GM10847 (cell line): Measurements from ENCODE around the gene ETHE1.

Source experiments
- POLR2A ChIP-seq: IDR thresholded peaks from 2 replicates; pipeline ENCODE4 v1.6.1; 2011; ENCODE audit not compliant: insufficient read length; ENCODE audit errors: extremely low read depth

Gene ETHE1

GRCh38 chr19:43560687-43561086 lies 33.7 kb upstream of the ETHE1 start:
- TF ChIP-seq POLR2A: no peak

- no peak for TF ChIP-seq POLR2A
These were observed 28.3 kb upstream of the ETHE1 start for GRCh38 chr19:43555185-43555770.

GRCh38 chr19:43554317-43554895 lies 27.4 kb upstream of the ETHE1 start:
- no peak for TF ChIP-seq POLR2A

GRCh38 chr19:43553656-43554055 lies 26.7 kb upstream of the ETHE1 start:
- TF ChIP-seq POLR2A: no peak

GRCh38 chr19:43552616-43553015 lies 25.6 kb upstream of the ETHE1 start:
- TF ChIP-seq POLR2A: no peak

GRCh38 chr19:43552198-43552450 lies 25.1 kb upstream of the ETHE1 start:
- no peak for TF ChIP-seq POLR2A

- TF ChIP-seq POLR2A: no peak
These were observed 24.6 kb upstream of the ETHE1 start for GRCh38 chr19:43551399-43552197.

- no peak for TF ChIP-seq POLR2A
These were observed 21.7 kb upstream of the ETHE1 start for GRCh38 chr19:43548706-43549105.

GRCh38 chr19:43546581-43546980 lies 19.6 kb upstream of the ETHE1 start:
- TF ChIP-seq POLR2A: no peak

GRCh38 chr19:43545981-43546380 lies 19.0 kb upstream of the ETHE1 start:
- TF ChIP-seq POLR2A: no peak

- TF ChIP-seq POLR2A: no peak
These were observed 18.3 kb upstream of the ETHE1 start for GRCh38 chr19:43545276-43545675.

GRCh38 chr19:43544077-43544476 lies 17.1 kb upstream of the ETHE1 start:
- no peak for TF ChIP-seq POLR2A

- no peak for TF ChIP-seq POLR2A
These were observed 15.1 kb upstream of the ETHE1 start for GRCh38 chr19:43541920-43542650.

- TF ChIP-seq POLR2A: no peak
These were observed 13.4 kb upstream of the ETHE1 start for GRCh38 chr19:43540381-43540780.

- no peak for TF ChIP-seq POLR2A
These were observed 11.9 kb upstream of the ETHE1 start for GRCh38 chr19:43538922-43539321.

GRCh38 chr19:43534816-43535761 lies 8.1 kb upstream of the ETHE1 start:
- TF ChIP-seq POLR2A: no peak
